Measurements from ENCODE around the gene ZNF24.

ZNF24 gene

GRCh38 chr18:35374708-35375107 lies 30.5 kb upstream of the ZNF24 start:
- DNase-seq, result no peak
- no peaks in the 10 kb centered on the region for H3K36me3 Mint-ChIP-seq (ENCODE audit: low read depth)
- H3K27me3 Mint-ChIP-seq, result no peaks in the 10 kb centered on the region
- H3K9me3 Mint-ChIP-seq, result no peaks in the 10 kb centered on the region
- H3K4me1 Mint-ChIP-seq (ENCODE audit: low read depth), result peaks cover 23% of the 10 kb centered on the region
- no peak overlapping the region for H3K27ac Mint-ChIP-seq
- no peak overlapping the region for H3K4me3 Mint-ChIP-seq

GRCh38 chr18:35371412-35372195 lies 27.4 kb upstream of the ZNF24 start:
- DNase-seq, result no peak
- Mint-ChIP-seq H3K4me1 (ENCODE audit: low read depth) (peaks cover 17% of the 10 kb centered on the region), H3K27me3 (no peaks in the 10 kb centered on the region), H3K9me3 (no peaks in the 10 kb centered on the region), H3K36me3 (ENCODE audit: low read depth) (no peaks in the 10 kb centered on the region), H3K27ac (no peak overlapping the region), H3K4me3 (no peak overlapping the region)

GRCh38 chr18:35369126-35369525 lies 24.9 kb upstream of the ZNF24 start:
- peaks cover 9% of the 10 kb centered on the region for H3K4me1 Mint-ChIP-seq (ENCODE audit: low read depth)
- H3K27me3 Mint-ChIP-seq, result peaks cover 4% of the 10 kb centered on the region
- H3K36me3 Mint-ChIP-seq (ENCODE audit: low read depth), result no peaks in the 10 kb centered on the region
- H3K27ac Mint-ChIP-seq, result no peak overlapping the region
- no peak for DNase-seq
- no peaks in the 10 kb centered on the region for H3K9me3 Mint-ChIP-seq
- H3K4me3 Mint-ChIP-seq, result no peak overlapping the region

- Mint-ChIP-seq H3K4me3 (no peak overlapping the region), H3K4me1 (ENCODE audit: low read depth) (peaks cover 9% of the 10 kb centered on the region), H3K27ac (no peak overlapping the region), H3K9me3 (no peaks in the 10 kb centered on the region), H3K36me3 (ENCODE audit: low read depth) (no peaks in the 10 kb centered on the region), H3K27me3 (peaks cover 4% of the 10 kb centered on the region)
- DNase-seq, result no peak
Observed at GRCh38 chr18:35368595-35368994, 24.4 kb upstream of the ZNF24 start.

GRCh38 chr18:35362531-35362930 lies 18.3 kb upstream of the ZNF24 start:
- no peak for DNase-seq
- no peaks in the 10 kb centered on the region for H3K4me1 Mint-ChIP-seq (ENCODE audit: low read depth)
- no peak overlapping the region for H3K27ac Mint-ChIP-seq
- H3K4me3 Mint-ChIP-seq, result no peak overlapping the region
- peaks cover 8% of the 10 kb centered on the region for H3K27me3 Mint-ChIP-seq
- no peaks in the 10 kb centered on the region for H3K36me3 Mint-ChIP-seq (ENCODE audit: low read depth)
- H3K9me3 Mint-ChIP-seq, result no peaks in the 10 kb centered on the region

GRCh38 chr18:35361570-35362321 lies 17.5 kb upstream of the ZNF24 start:
- DNase-seq, result no peak
- Mint-ChIP-seq H3K4me3 (no peak overlapping the region), H3K9me3 (no peaks in the 10 kb centered on the region), H3K27me3 (peaks cover 8% of the 10 kb centered on the region), H3K4me1 (ENCODE audit: low read depth) (no peaks in the 10 kb centered on the region), H3K36me3 (ENCODE audit: low read depth) (no peaks in the 10 kb centered on the region), H3K27ac (no peak overlapping the region)

GRCh38 chr18:35355140-35355618 lies 11.0 kb upstream of the ZNF24 start:
- Mint-ChIP-seq H3K9me3 (peaks cover 11% of the 10 kb centered on the region), H3K27ac (no peak overlapping the region), H3K4me3 (no peak overlapping the region)

GRCh38 chr18:35352778-35353177 lies 8.6 kb upstream of the ZNF24 start:
- no peak overlapping the region for H3K4me3 Mint-ChIP-seq
- peaks cover 5% of the 10 kb centered on the region for H3K4me1 Mint-ChIP-seq (ENCODE audit: low read depth)
- peaks cover 3% of the 10 kb centered on the region for H3K36me3 Mint-ChIP-seq (ENCODE audit: low read depth)
- H3K27ac Mint-ChIP-seq, result no peak overlapping the region
- DNase-seq, result no peak
- H3K9me3 Mint-ChIP-seq, result peaks cover 11% of the 10 kb centered on the region
- H3K27me3 Mint-ChIP-seq, result no peaks in the 10 kb centered on the region

More at GRCh38 chr18:35355140-35355618, 11.0 kb upstream of the ZNF24 start:
- Mint-ChIP-seq H3K36me3 (ENCODE audit: low read depth) (peaks cover 3% of the 10 kb centered on the region), H3K27me3 (no peaks in the 10 kb centered on the region), H3K4me1 (ENCODE audit: low read depth) (peaks cover 5% of the 10 kb centered on the region)
- DNase-seq, result peak; percentile 54

GRCh38 chr18:35352283-35352682 lies 8.1 kb upstream of the ZNF24 start:
- H3K36me3 Mint-ChIP-seq (ENCODE audit: low read depth), result peaks cover 3% of the 10 kb centered on the region
- H3K27ac Mint-ChIP-seq, result no peak overlapping the region
- peaks cover 5% of the 10 kb centered on the region for H3K4me1 Mint-ChIP-seq (ENCODE audit: low read depth)
- no peak for DNase-seq
- H3K27me3 Mint-ChIP-seq, result no peaks in the 10 kb centered on the region
- H3K9me3 Mint-ChIP-seq, result peaks cover 11% of the 10 kb centered on the region
- H3K4me3 Mint-ChIP-seq, result no peak overlapping the region

- DNase-seq, result no peak
- Mint-ChIP-seq H3K27me3 (no peaks in the 10 kb centered on the region), H3K9me3 (peaks cover 11% of the 10 kb centered on the region), H3K4me1 (ENCODE audit: low read depth) (peaks cover 17% of the 10 kb centered on the region), H3K36me3 (ENCODE audit: low read depth) (peaks cover 15% of the 10 kb centered on the region), H3K4me3 (no peak overlapping the region), H3K27ac (no peak overlapping the region)
Observed at GRCh38 chr18:35348001-35348400, 3.8 kb upstream of the ZNF24 start.

GRCh38 chr18:35345950-35346349 lies 1.7 kb upstream of the ZNF24 start:
- H3K36me3 Mint-ChIP-seq (ENCODE audit: low read depth), result peaks cover 26% of the 10 kb centered on the region
- H3K27me3 Mint-ChIP-seq, result no peaks in the 10 kb centered on the region
- no peak overlapping the region for H3K4me3 Mint-ChIP-seq
- peaks cover 31% of the 10 kb centered on the region for H3K4me1 Mint-ChIP-seq (ENCODE audit: low read depth)
- no peaks in the 10 kb centered on the region for H3K9me3 Mint-ChIP-seq
- no peak for DNase-seq
- no peak overlapping the region for H3K27ac Mint-ChIP-seq

- H3K9me3 Mint-ChIP-seq, result no peaks in the 10 kb centered on the region
- DNase-seq, result no peak
- peaks cover 35% of the 10 kb centered on the region for H3K4me1 Mint-ChIP-seq (ENCODE audit: low read depth)
- H3K4me3 Mint-ChIP-seq, result peak overlapping the region; percentile 99
- peaks cover 31% of the 10 kb centered on the region for H3K36me3 Mint-ChIP-seq (ENCODE audit: low read depth)
- H3K27ac Mint-ChIP-seq, result peak overlapping the region; percentile 99
- no peaks in the 10 kb centered on the region for H3K27me3 Mint-ChIP-seq
Observed at GRCh38 chr18:35345460-35345921, 1.3 kb upstream of the ZNF24 start.

- peaks cover 37% of the 10 kb centered on the region for H3K36me3 Mint-ChIP-seq (ENCODE audit: low read depth)
- H3K9me3 Mint-ChIP-seq, result no peaks in the 10 kb centered on the region
- H3K27me3 Mint-ChIP-seq, result no peaks in the 10 kb centered on the region
- peaks cover 40% of the 10 kb centered on the region for H3K4me1 Mint-ChIP-seq (ENCODE audit: low read depth)
- no peak for DNase-seq
- H3K4me3 Mint-ChIP-seq, result peak overlapping the region; percentile 99
- H3K27ac Mint-ChIP-seq, result peak overlapping the region; percentile 99
Observed at GRCh38 chr18:35344736-35345459, 678 bp upstream of the ZNF24 start.

GRCh38 chr18:35343488-35343935 lies 708 bp downstream of the ZNF24 start:
- Mint-ChIP-seq H3K9me3 (no peaks in the 10 kb centered on the region), H3K4me3 (peak overlapping the region; percentile 99), H3K27ac (peak overlapping the region; percentile 99), H3K36me3 (ENCODE audit: low read depth) (peaks cover 51% of the 10 kb centered on the region), H3K4me1 (ENCODE audit: low read depth) (peaks cover 51% of the 10 kb centered on the region), H3K27me3 (no peaks in the 10 kb centered on the region)
- DNase-seq, result no peak
